CD4-positive, alpha-beta memory T cell (primary cell): ENCODE measurements around the gene RIPOR3. TPM values are rescaled to one million over a fixed set of nuclear protein-coding genes. Genes with fewer than 3 reads are reported as not detected.
A peak's percentile ranks its signal among the peaks of the same experiment; 100 is the strongest.

Experiments
- CTCF ChIA-PET: fragments of 350-600 bp; sonication (Branson Sonifier 250); formaldehyde crosslinking; loops from one replicate; lab custom pipeline; 2021; ENCODE audit warnings: inconsistent platforms; ENCODE audit not compliant: partially characterized antibody; lab: Charles Lee
- POLR2A ChIA-PET: fragments of 350-600 bp; sonication (Branson Sonifier 250); formaldehyde crosslinking; loops from one replicate; lab custom pipeline; 2021; ENCODE audit not compliant: partially characterized antibody; lab: Charles Lee
- DNase-seq, 5 donors: peaks; one replicate each; pipeline versions ENCODE4 v3.0.0 to v3.0.0-alpha.2; 2020 to 2022; ENCODE audit warnings: mixed read lengths in 1 of 5
- H3K27ac ChIP-seq: one replicate; pipeline ENCODE4 v1.7.0; 2013; ENCODE audit warnings: low read depth, low read length
- H3K27me3 ChIP-seq: 2 replicates; pipeline ENCODE4 v1.7.0; 2013; ENCODE audit warnings: mild to moderate bottlenecking, low read length, moderate library complexity; ENCODE audit not compliant: insufficient read depth
- H3K36me3 ChIP-seq: 2 replicates; pipeline ENCODE4 v1.7.0; 2013; ENCODE audit warnings: mild to moderate bottlenecking, low read length, moderate library complexity; ENCODE audit not compliant: insufficient read depth
- H3K4me1 ChIP-seq: 2 replicates; pipeline ENCODE4 v1.7.0; 2013; ENCODE audit warnings: mild to moderate bottlenecking, low read length, moderate library complexity; ENCODE audit not compliant: insufficient read depth
- H3K4me3 ChIP-seq, 2 donors: one replicate each; pipeline ENCODE4 v1.7.0; 2013; ENCODE audit warnings: low read length in 2 of 2, mild to moderate bottlenecking in 1 of 2
- H3K9me3 ChIP-seq, 2 donors: one replicate each; pipeline ENCODE4 v1.7.0; 2013; ENCODE audit warnings: low read length in 2 of 2, control low read depth in 1 of 2; ENCODE audit not compliant: control insufficient read depth in 1 of 2
- H3K27ac Mint-ChIP-seq, 7 donors: one replicate each; pipeline ENCODE4 v1.8.0; 2020 to 2021; ENCODE audit warnings: mixed read lengths in 7 of 7, mild to moderate bottlenecking in 6 of 7, inconsistent platforms in 3 of 7, moderate library complexity in 3 of 7
- H3K27me3 Mint-ChIP-seq, 2 donors: one replicate each; pipeline ENCODE4 v1.8.0; 2020 to 2021; ENCODE audit warnings: mixed read lengths in 2 of 2
- H3K36me3 Mint-ChIP-seq, 2 donors: one replicate each; pipeline ENCODE4 v1.8.0; 2020 to 2021; ENCODE audit warnings: mixed read lengths in 2 of 2, inconsistent platforms in 1 of 2, mild to moderate bottlenecking in 1 of 2
- H3K4me1 Mint-ChIP-seq, 4 donors: one replicate each; pipeline ENCODE4 v1.8.0; 2020 to 2021; ENCODE audit warnings: mixed read lengths in 4 of 4, mild to moderate bottlenecking in 1 of 4
- H3K4me3 Mint-ChIP-seq, 8 donors: one replicate each; pipeline ENCODE4 v1.8.0; 2020 to 2021; ENCODE audit warnings: mixed read lengths in 8 of 8, mild to moderate bottlenecking in 7 of 8, moderate library complexity in 6 of 8, inconsistent platforms in 3 of 8
- H3K9me3 Mint-ChIP-seq, 8 donors: one replicate each; pipeline ENCODE4 v1.8.0; 2020 to 2021; ENCODE audit warnings: mixed read lengths in 8 of 8, mild to moderate bottlenecking in 5 of 8, inconsistent platforms in 3 of 8, moderate library complexity in 1 of 8
- intact Hi-C: fragments of 100-400 bp; cut with micrococcal nuclease; formaldehyde crosslinking; loops from one replicate; pipeline ENCODE4 v1.15.1; 2023
- polyA plus RNA-seq, 2 donors: library from polyadenylated mRNA; unstranded; fragments of 300-500 nt; fragmentation: Illumina TruSeq; gene quantifications; one replicate each; pipeline ENCODE4 v1.2.3, GENCODE V29; 2021
- total RNA-seq, 2 experiments: library from RNA; stranded (reverse); gene quantifications; one replicate each; pipeline ENCODE4 v1.2.3, GENCODE V29; 2021

Gene RIPOR3
- total and polyA plus RNA-seq, 4 experiments from 2014 or later, result 0.49 to 1.3 TPM; not detected in 2

GRCh38 chr20:50559856-50560638, 131.3 kb downstream of the RIPOR3 start:
- H3K9me3 ChIP-seq, result no peaks in the 10 kb centered on the region
- DNase-seq, result no peak
- no peak overlapping the region for H3K4me3 ChIP-seq
- Mint-ChIP-seq H3K36me3 (peaks cover 23 to 43% of the 10 kb centered on the region in 2 donors), H3K4me3 (peak overlapping the region in 2 of 8 donors; percentile 17 to 32), H3K27me3 (no peaks in the 10 kb centered on the region), H3K27ac (peak overlapping the region in 6 of 7 donors; percentile 0 to 78 (median 48)), H3K9me3 (no peaks in the 10 kb centered on the region), H3K4me1 (peaks cover 43 to 76% (median 56%) of the 10 kb centered on the region in 4 donors)
- H3K27me3 ChIP-seq, result no peaks in the 10 kb centered on the region
- POLR2A ChIA-PET, result interaction anchor here (1.2 kb wide), 1 partner anchor 50 kb away, joined by 3 read pairs; the partner anchor contains the start of gene PTPN1
- CTCF ChIA-PET, result interaction anchor here (0.7 to 3.4 kb wide), 2 partner anchors 48 to 79 kb away, joined by 3 to 12 read pairs; no protein-coding TSS in a partner anchor
- H3K36me3 ChIP-seq, result peaks cover 29% of the 10 kb centered on the region
- intact Hi-C loops, result loop anchor here (2.0 kb wide), 1 partner anchor 13 kb away; no protein-coding TSS in a partner anchor
- H3K27ac ChIP-seq, result no peak overlapping the region
- peaks cover 60% of the 10 kb centered on the region for H3K4me1 ChIP-seq

- Histone ChIP-seq H3K9me3 (no peaks in the 10 kb centered on the region), H3K36me3 (peaks cover 20% of the 10 kb centered on the region), H3K4me3 (no peak overlapping the region), H3K4me1 (peaks cover 65% of the 10 kb centered on the region), H3K27me3 (no peaks in the 10 kb centered on the region), H3K27ac (no peak overlapping the region)
- Mint-ChIP-seq H3K9me3 (no peaks in the 10 kb centered on the region), H3K4me3 (peak overlapping the region in 1 of 8 donors; percentile 32), H3K36me3 (peaks cover 18 to 36% of the 10 kb centered on the region in 2 donors), H3K27ac (peak overlapping the region in 1 of 7 donors; percentile 74), H3K27me3 (no peaks in the 10 kb centered on the region), H3K4me1 (peaks cover 42 to 72% (median 50%) of the 10 kb centered on the region in 4 donors)
- no peak for DNase-seq
- POLR2A ChIA-PET, result no interaction called here
- intact Hi-C loops, result no loop called here
- CTCF ChIA-PET, result interaction anchor here (0.7 kb wide), 1 partner anchor 78 kb away, joined by 3 read pairs; no protein-coding TSS in a partner anchor
These were observed 132.2 kb downstream of the RIPOR3 start for GRCh38 chr20:50559149-50559548.

- peak overlapping the region in 4 of 7 donors; percentile 0 to 73 (median 49) for H3K27ac Mint-ChIP-seq
- Histone ChIP-seq H3K4me3 (no peak overlapping the region), H3K4me1 (peaks cover 69% of the 10 kb centered on the region), H3K27ac (no peak overlapping the region), H3K27me3 (no peaks in the 10 kb centered on the region), H3K36me3 (peaks cover 18% of the 10 kb centered on the region), H3K9me3 (no peaks in the 10 kb centered on the region)
- intact Hi-C loops, result no loop called here
- ChIA-PET POLR2A (interaction anchor here (1.1 kb wide), 1 partner anchor 8 kb away, joined by 4 read pairs; no protein-coding TSS in a partner anchor), CTCF (interaction anchor here (1.3 kb wide), 1 partner anchor 30 kb away, joined by 4 read pairs; no protein-coding TSS in a partner anchor)
- no peaks in the 10 kb centered on the region for H3K27me3 Mint-ChIP-seq
- peaks cover 18 to 34% of the 10 kb centered on the region in 2 donors for H3K36me3 Mint-ChIP-seq
- peak overlapping the region in 2 of 8 donors; percentile 13 to 41 for H3K4me3 Mint-ChIP-seq
- DNase-seq, result no peak
- H3K9me3 Mint-ChIP-seq, result no peaks in the 10 kb centered on the region
- H3K4me1 Mint-ChIP-seq, result peaks cover 42 to 71% (median 49%) of the 10 kb centered on the region in 4 donors
These were observed 132.8 kb downstream of the RIPOR3 start for GRCh38 chr20:50558483-50558925.

GRCh38 chr20:50557549-50558134, 133.7 kb downstream of the RIPOR3 start:
- H3K27me3 ChIP-seq, result no peaks in the 10 kb centered on the region
- no peaks in the 10 kb centered on the region for H3K27me3 Mint-ChIP-seq
- ChIA-PET CTCF (interaction anchor here (1.3 kb wide), 1 partner anchor 31 kb away, joined by 4 read pairs; no protein-coding TSS in a partner anchor), POLR2A (interaction anchor here (1.1 to 1.9 kb wide), 2 partner anchors 9 to 47 kb away, joined by 4 to 5 read pairs; partner anchors contain the start of gene PTPN1)
- H3K4me1 Mint-ChIP-seq, result peaks cover 38 to 64% (median 43%) of the 10 kb centered on the region in 4 donors
- H3K4me3 Mint-ChIP-seq, result no peak overlapping the region
- H3K36me3 ChIP-seq, result peaks cover 17% of the 10 kb centered on the region
- H3K36me3 Mint-ChIP-seq, result peaks cover 11 to 28% of the 10 kb centered on the region in 2 donors
- H3K4me3 ChIP-seq, result no peak overlapping the region
- peaks cover 68% of the 10 kb centered on the region for H3K4me1 ChIP-seq
- no peaks in the 10 kb centered on the region for H3K9me3 ChIP-seq
- H3K27ac Mint-ChIP-seq, result peak overlapping the region in 2 of 7 donors; percentile 14 to 33
- no peak overlapping the region for H3K27ac ChIP-seq
- no peak for DNase-seq
- H3K9me3 Mint-ChIP-seq, result no peaks in the 10 kb centered on the region
- intact Hi-C loops, result no loop called here

GRCh38 chr20:50555662-50556061, 135.7 kb downstream of the RIPOR3 start:
- no peaks in the 10 kb centered on the region for H3K9me3 ChIP-seq
- no peaks in the 10 kb centered on the region for H3K27me3 ChIP-seq
- peaks cover 68% of the 10 kb centered on the region for H3K4me1 ChIP-seq
- ChIA-PET CTCF (interaction anchor here (2.6 kb wide), 1 partner anchor 20 kb away, joined by 11 read pairs; no protein-coding TSS in a partner anchor), POLR2A (interaction anchor here (1.9 kb wide), 1 partner anchor 45 kb away, joined by 5 read pairs; the partner anchor contains the start of gene PTPN1)
- H3K27ac ChIP-seq, result no peak overlapping the region
- H3K27me3 Mint-ChIP-seq, result no peaks in the 10 kb centered on the region
- no peaks in the 10 kb centered on the region for H3K9me3 Mint-ChIP-seq
- intact Hi-C loops, result no loop called here
- H3K36me3 Mint-ChIP-seq, result peaks cover 0 to 23% of the 10 kb centered on the region in 2 donors
- peaks cover 2% of the 10 kb centered on the region for H3K36me3 ChIP-seq
- H3K27ac Mint-ChIP-seq, result peak overlapping the region in 2 of 7 donors; percentile 53 to 56
- H3K4me3 ChIP-seq, result no peak overlapping the region
- H3K4me3 Mint-ChIP-seq, result peak overlapping the region in 1 of 8 donors; percentile 4
- no peak for DNase-seq
- H3K4me1 Mint-ChIP-seq, result peaks cover 28 to 46% (median 38%) of the 10 kb centered on the region in 4 donors

GRCh38 chr20:50554694-50555579, 136.4 kb downstream of the RIPOR3 start:
- H3K4me1 ChIP-seq, result peaks cover 69% of the 10 kb centered on the region
- Mint-ChIP-seq H3K4me3 (no peak overlapping the region), H3K9me3 (no peaks in the 10 kb centered on the region), H3K27me3 (no peaks in the 10 kb centered on the region), H3K27ac (no peak overlapping the region), H3K36me3 (peaks cover 0 to 27% of the 10 kb centered on the region in 2 donors), H3K4me1 (peaks cover 21 to 43% (median 40%) of the 10 kb centered on the region in 4 donors)
- DNase-seq, result no peak
- ChIA-PET CTCF (interaction anchor here (1.2 to 2.6 kb wide), 3 partner anchors 10 to 21 kb away, joined by 5 to 11 read pairs (median 6); no protein-coding TSS in a partner anchor), POLR2A (interaction anchor here (2.4 kb wide), 1 partner anchor 45 kb away, joined by 12 read pairs; the partner anchor contains the start of gene PTPN1)
- no peaks in the 10 kb centered on the region for H3K27me3 ChIP-seq
- intact Hi-C loops, result no loop called here
- peaks cover 4% of the 10 kb centered on the region for H3K36me3 ChIP-seq
- H3K4me3 ChIP-seq, result no peak overlapping the region
- no peak overlapping the region for H3K27ac ChIP-seq
- H3K9me3 ChIP-seq, result no peaks in the 10 kb centered on the region
